Measurements from ENCODE around the gene C17orf100. TPM values are rescaled to one million over a fixed set of nuclear protein-coding genes. Genes with fewer than 3 reads are reported as not detected.

C17orf100 gene
- total RNA-seq, 1 donor from 2014 or later: 1.3 TPM

GRCh38 chr17:6632530-6632929, 19.0 kb upstream of the C17orf100 start:
- ATAC-seq: no peak
- no peak for TF ChIP-seq CTCF (IDR thresholded peaks at IDR 0.05)
- Histone ChIP-seq H3K27ac (no peak overlapping the region), H3K36me3 (peaks cover 60% of the 10 kb centered on the region), H3K4me1 (no peaks in the 10 kb centered on the region), H3K9me3 (no peaks in the 10 kb centered on the region), H3K27me3 (no peaks in the 10 kb centered on the region), H3K4me3 (no peak overlapping the region)
- DNase-seq: no peak
- intact Hi-C loops (cut with DNase I): no loop called here

- no peak for ATAC-seq
- peaks cover under 1% of the 10 kb centered on the region for H3K4me1 ChIP-seq
- no peaks in the 10 kb centered on the region for H3K27me3 ChIP-seq
- no peak for TF ChIP-seq CTCF (IDR thresholded peaks at IDR 0.05)
- no peak overlapping the region for H3K4me3 ChIP-seq
- DNase-seq: no peak
- H3K9me3 ChIP-seq: no peaks in the 10 kb centered on the region
- H3K36me3 ChIP-seq: peaks cover 53% of the 10 kb centered on the region
- intact Hi-C loops (cut with DNase I): no loop called here
- H3K27ac ChIP-seq: no peak overlapping the region
Measured at GRCh38 chr17:6633263-6633662, 18.3 kb upstream of the C17orf100 start.

- TF ChIP-seq CTCF (IDR thresholded peaks at IDR 0.05): no peak
- ATAC-seq (no peak), DNase-seq (no peak)
- Histone ChIP-seq H3K36me3 (peaks cover 32% of the 10 kb centered on the region), H3K4me3 (no peak overlapping the region), H3K4me1 (peaks cover 16% of the 10 kb centered on the region), H3K27ac (no peak overlapping the region), H3K27me3 (no peaks in the 10 kb centered on the region), H3K9me3 (no peaks in the 10 kb centered on the region)
- intact Hi-C loops (cut with DNase I): no loop called here
Measured at GRCh38 chr17:6636105-6636504, 15.5 kb upstream of the C17orf100 start.

- H3K27me3 ChIP-seq: no peaks in the 10 kb centered on the region
Measured at GRCh38 chr17:6636616-6637457, 14.7 kb upstream of the C17orf100 start.

GRCh38 chr17:6637458-6637840, 14.1 kb upstream of the C17orf100 start:
- ATAC-seq (no peak), DNase-seq (no peak)
- Histone ChIP-seq H3K4me3 (no peak overlapping the region), H3K27ac (no peak overlapping the region), H3K36me3 (peaks cover 19% of the 10 kb centered on the region), H3K9me3 (no peaks in the 10 kb centered on the region), H3K4me1 (peaks cover 25% of the 10 kb centered on the region), H3K27me3 (no peaks in the 10 kb centered on the region)
- intact Hi-C loops (cut with DNase I): no loop called here
- TF ChIP-seq CTCF (IDR thresholded peaks at IDR 0.05): no peak

More at GRCh38 chr17:6636616-6637457, 14.7 kb upstream of the C17orf100 start:
- no peak for TF ChIP-seq CTCF (IDR thresholded peaks at IDR 0.05)
- Histone ChIP-seq H3K9me3 (no peaks in the 10 kb centered on the region), H3K4me3 (no peak overlapping the region), H3K36me3 (peaks cover 25% of the 10 kb centered on the region), H3K4me1 (peaks cover 21% of the 10 kb centered on the region), H3K27ac (no peak overlapping the region)
- intact Hi-C loops (cut with DNase I): no loop called here
- DNase-seq: no peak
- ATAC-seq: no peak

All from upper lobe of right lung (tissue), 1 donor.